Ovary (tissue), 9 donors: ENCODE measurements around the gene DRC7. TPM values are rescaled to one million over a fixed set of nuclear protein-coding genes. Genes with fewer than 3 reads are reported as not detected.
"Not testable (repeated sequence)": the region's sequence is repeated elsewhere in the genome, so short reads cannot be mapped to it uniquely, and the experiment has no call there.

Experiments used
- DNase-seq, 5 donors: peaks; one replicate each; pipeline ENCODE4 v3.0.0-alpha.2; 2019 to 2020
- H3K27ac ChIP-seq, 2 donors: fragments of 200-600 bp; one replicate each; pipeline versions ENCODE4 v1.5.1 to v1.8.0; 2019 to 2022
- H3K27me3 ChIP-seq: fragments of 200-600 bp; one replicate; pipeline ENCODE4 v1.8.0; 2022
- H3K36me3 ChIP-seq: fragments of 200-600 bp; sonication (generic); one replicate; pipeline ENCODE4 v1.5.1; 2019
- H3K4me1 ChIP-seq: one replicate; pipeline ENCODE4 v1.8.1; 2013; ENCODE audit warnings: mild to moderate bottlenecking, moderate library complexity; ENCODE audit not compliant: insufficient read depth
- H3K4me3 ChIP-seq: fragments of 200-600 bp; sonication (generic); one replicate; pipeline ENCODE4 v1.5.1; 2017
- H3K9me3 ChIP-seq, 2 donors: fragments of 200-600 bp in 1 of 2; sonication (generic) in 1 of 2; one replicate each; pipeline versions ENCODE4 v1.5.1 to v1.8.1; 2013 to 2019; ENCODE audit warnings: mild to moderate bottlenecking in 1 of 2, moderate library complexity in 1 of 2
- CTCF ChIP-seq, 3 donors: fragments of 450-650 bp in 2 of 3; fragments of 200-600 bp in 1 of 3; IDR thresholded peaks; one replicate each; pipeline versions ENCODE4 v1.5.1 to v1.8.0; 2016 to 2022; ENCODE audit warnings: antibody characterized with exemption in 3 of 3, mild to moderate bottlenecking in 1 of 3
- EP300 ChIP-seq: sonication (generic); formaldehyde crosslinking; IDR thresholded peaks from one replicate; pipeline ENCODE4 v1.6.1; 2017; ENCODE audit warnings: antibody characterized with exemption
- POLR2A ChIP-seq: fragments of 450-650 bp; IDR thresholded peaks from one replicate; pipeline ENCODE4 v1.6.1; 2017; ENCODE audit warnings: antibody characterized with exemption, mild to moderate bottlenecking, moderate library complexity
- WGBS, 3 donors: extraction: QIAGEN DNeasy Blood & Tissue Kit in 1 of 3; methylation state at CpG; one replicate each; pipeline versions ENCODE4 v1.1.5 to v1.1.7; 2013 to 2017; 5-methylcytosine and 5-hydroxymethylcytosine counted together
- intact Hi-C, 4 donors: fragments of 100-400 bp; cut with DNase I; formaldehyde crosslinking; loops; one replicate each; pipeline versions ENCODE4 v1.11.0 to v1.15.1; 2022 to 2023
- polyA plus RNA-seq, 2 donors: library from polyadenylated mRNA; stranded (reverse); fragments of 200-250 nt in 1 of 2; fragments of 350-450 nt in 1 of 2; fragmentation: Illumina TruSeq in 1 of 2; extraction: RNeasy Lipid Tissue Mini Kit (QIAGEN cat#74804) in 1 of 2; gene quantifications; one replicate each; pipeline ENCODE4 v1.2.3, GENCODE V29; 2013 to 2014
- total RNA-seq, 7 donors: library from RNA; depleted of rRNA in 2 of 7; stranded (reverse); fragments of >200 nt in 2 of 7; fragmentation: NEBNext Ultra II Directional in 3 of 7; extraction: Animal tissue kit (Norgen Biotek cat#: 25700) in 3 of 7; gene quantifications; one replicate each; pipeline versions ENCODE4 v1.1.0 to v1.2.4, GENCODE V29; 2016 to 2023
- donor health status: DM: no; HTN: no; CAD: no; lungs with moderate emphysema.
- donor health status: DM: no; HTN: no; CAD: no.
- donor health status: Bipolar disorder and iron deficiency.
- donor health status: DM: yes; HTN: yes; CAD: no.
- donor health status: DM: no; HTN: no; CAD: no.
- donor health status: DM: yes; HTN: yes; CAD: no.

Gene DRC7
- total and polyA plus RNA-seq, 9 donors = 0.07 to 12.5 (median 0.67) TPM; not detected in 3

DNA sequence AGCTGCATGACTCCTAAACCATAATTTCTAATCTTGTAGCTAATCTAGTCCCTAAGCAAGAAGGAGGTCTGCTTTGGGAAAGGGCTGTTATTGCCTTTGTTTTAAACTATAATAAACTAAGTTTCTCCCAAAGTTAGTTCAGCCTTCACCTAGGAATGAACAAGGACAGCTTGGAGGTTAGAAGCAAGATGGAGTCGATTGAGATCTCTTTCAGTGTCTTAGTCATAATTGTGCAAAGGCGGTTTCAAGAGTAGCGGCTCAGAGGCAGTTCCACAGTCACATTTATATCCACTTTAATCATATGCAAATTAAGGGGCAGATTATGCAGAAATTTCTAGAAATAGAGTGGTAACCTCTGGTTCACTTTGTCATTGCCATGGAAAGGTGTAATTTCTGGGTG lies 17.4 kb downstream of the DRC7 start:
- no peaks in the 10 kb centered on the region for H3K36me3 ChIP-seq
- H3K4me3 ChIP-seq = no peak overlapping the region
- H3K27me3 ChIP-seq = no peaks in the 10 kb centered on the region
- H3K27ac ChIP-seq = no peak overlapping the region
- no peak for DNase-seq
- intact Hi-C loops = no loop called here
- no peaks in the 10 kb centered on the region for H3K4me1 ChIP-seq
- WGBS, 3 donors = 89 to 96% (median 90%) methylated on average over 3 of the region's 3 CpGs
- no peak for TF ChIP-seq EP300
- no peak for TF ChIP-seq POLR2A
- no peak for TF ChIP-seq CTCF (IDR thresholded peaks at IDR 0.05)
- H3K9me3 ChIP-seq = no peaks in the 10 kb centered on the region

- H3K4me1 ChIP-seq, H3K27ac ChIP-seq, H3K9me3 ChIP-seq, H3K27me3 ChIP-seq, H3K36me3 ChIP-seq, H3K4me3 ChIP-seq, DNase-seq, intact Hi-C loops: not testable (repeated sequence)
- WGBS, 3 donors = 57 to 67% (median 59%) methylated on average over 6 of the region's 6 CpGs
These were observed 18.0 kb downstream of the DRC7 start for GRCh38 chr16:57712569-57712968.

- no peaks in the 10 kb centered on the region for H3K36me3 ChIP-seq
- no peak for TF ChIP-seq CTCF (IDR thresholded peaks at IDR 0.05)
- TF ChIP-seq POLR2A = no peak
- no peak for TF ChIP-seq EP300
- H3K4me1 ChIP-seq = no peaks in the 10 kb centered on the region
- 88 to 97% (median 93%) methylated on average over 8 of the region's 8 CpGs for whole genome bisulfite sequencing, 3 donors
- H3K4me3 ChIP-seq = no peak overlapping the region
- no peak for DNase-seq
- intact Hi-C loops = no loop called here
- no peaks in the 10 kb centered on the region for H3K9me3 ChIP-seq
- no peak overlapping the region for H3K27ac ChIP-seq
- H3K27me3 ChIP-seq = no peaks in the 10 kb centered on the region
These were observed 19.0 kb downstream of the DRC7 start for GRCh38 chr16:57713596-57713995.

DNA sequence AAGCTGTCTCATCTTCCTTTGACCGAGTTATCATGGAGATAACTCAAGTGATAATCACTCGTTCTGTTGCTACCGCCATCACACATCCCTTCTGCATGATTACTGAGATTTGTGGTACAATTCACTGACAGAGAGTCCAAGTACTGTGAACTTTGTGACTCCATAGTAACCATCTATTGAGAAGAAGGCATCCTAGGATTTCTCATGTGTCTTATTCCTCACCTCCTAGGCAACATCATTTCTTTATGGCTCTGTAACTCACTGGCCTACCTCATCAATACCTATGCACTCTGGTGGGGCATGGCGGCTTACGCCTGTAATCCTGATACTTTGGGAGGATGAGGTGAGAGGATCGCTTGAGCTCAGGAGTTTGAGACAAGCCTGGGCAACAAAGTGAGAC lies 19.4 kb downstream of the DRC7 start:
- DNase-seq = no peak
- intact Hi-C loops = no loop called here
- H3K4me1 ChIP-seq = no peaks in the 10 kb centered on the region
- TF ChIP-seq EP300 (no peak), POLR2A (no peak), CTCF (IDR thresholded peaks at IDR 0.05) (no peak)
- no peaks in the 10 kb centered on the region for H3K36me3 ChIP-seq
- H3K4me3 ChIP-seq = no peak overlapping the region
- no peaks in the 10 kb centered on the region for H3K27me3 ChIP-seq
- H3K27ac ChIP-seq = no peak overlapping the region
- H3K9me3 ChIP-seq = no peaks in the 10 kb centered on the region
- 84 to 90% (median 89%) methylated on average over 6 of the region's 6 CpGs for WGBS, 3 donors

DNA sequence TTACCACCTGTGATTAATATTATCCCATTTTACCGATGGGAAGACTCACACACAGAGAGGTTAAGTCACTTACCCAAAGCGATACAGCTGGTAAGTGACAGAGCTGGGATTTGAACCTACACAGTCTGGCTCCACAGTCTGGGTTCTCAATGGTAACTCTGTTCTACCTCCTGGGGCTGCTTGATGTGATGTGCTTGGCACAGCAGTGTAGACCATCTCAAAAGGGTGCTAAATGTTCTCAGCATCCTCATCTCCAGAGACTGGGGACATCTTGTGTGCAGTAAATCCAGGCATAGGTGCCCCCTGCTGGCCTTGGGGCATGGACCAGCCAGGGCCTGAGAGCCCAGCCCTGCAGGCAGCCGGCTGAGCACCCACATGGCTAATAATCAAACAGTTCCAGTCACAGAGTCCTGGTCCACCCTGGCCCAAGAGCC lies 25.6 kb downstream of the DRC7 start:
- TF ChIP-seq EP300 (no peak), POLR2A (no peak), CTCF (IDR thresholded peaks at IDR 0.05) (no peak)
- no peaks in the 10 kb centered on the region for H3K9me3 ChIP-seq
- DNase-seq = no peak
- no peak overlapping the region for H3K4me3 ChIP-seq
- WGBS, 3 donors = 68 to 72% (median 68%) methylated on average over 3 of the region's 3 CpGs
- H3K27me3 ChIP-seq = no peaks in the 10 kb centered on the region
- no peaks in the 10 kb centered on the region for H3K36me3 ChIP-seq
- H3K4me1 ChIP-seq = no peaks in the 10 kb centered on the region
- no peak overlapping the region for H3K27ac ChIP-seq
- intact Hi-C loops = no loop called here
